Epidermal melanocyte (primary cell): ENCODE results near the gene FRMD7.
A peak's percentile ranks its signal among the peaks of the same experiment; 100 is the strongest.
"Not testable (repeated sequence)": the region's sequence is repeated elsewhere in the genome, so short reads cannot be mapped to it uniquely, and the experiment has no call there.

ENCODE experiments used
- DNase-seq: peaks from one replicate; pipeline ENCODE4 v3.0.0; 2011; ENCODE audit warnings: low spot score; ENCODE audit not compliant: insufficient read length

The FRMD7 gene

GRCh38 chrX:132093239-132093860, 34.5 kb downstream of the FRMD7 start:
- DNase-seq = no peak

DNA sequence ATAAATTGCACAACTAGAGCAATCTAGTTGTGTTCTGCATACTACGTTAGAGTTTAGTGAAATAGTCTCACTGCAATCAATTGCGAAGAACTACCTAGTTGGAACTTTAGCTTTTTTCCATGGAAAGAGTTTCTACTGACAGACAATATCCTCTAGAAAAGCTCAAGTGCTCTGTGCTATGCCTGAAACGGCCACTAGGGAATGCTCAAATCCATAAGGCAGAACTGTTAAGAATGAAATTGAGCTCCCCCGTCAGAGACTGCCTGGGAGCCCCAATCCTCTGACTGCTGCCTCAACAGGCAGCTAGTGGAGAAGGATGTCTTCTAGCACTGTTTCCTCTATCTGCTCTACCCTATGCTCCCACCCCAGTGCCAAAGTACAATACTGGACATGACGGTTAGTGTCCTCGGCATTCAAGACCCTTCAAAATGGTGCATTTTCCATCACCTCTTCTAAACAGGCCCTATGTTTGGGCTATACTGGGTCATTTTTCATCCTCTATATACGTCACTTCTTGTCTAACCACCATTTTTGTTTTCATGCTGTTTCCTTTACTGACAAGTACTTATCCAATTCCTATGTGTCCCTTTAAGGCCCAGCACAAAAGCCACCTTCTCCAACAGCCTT, 35.3 kb downstream of the FRMD7 start:
- peak; percentile 32 for DNase-seq

DNA sequence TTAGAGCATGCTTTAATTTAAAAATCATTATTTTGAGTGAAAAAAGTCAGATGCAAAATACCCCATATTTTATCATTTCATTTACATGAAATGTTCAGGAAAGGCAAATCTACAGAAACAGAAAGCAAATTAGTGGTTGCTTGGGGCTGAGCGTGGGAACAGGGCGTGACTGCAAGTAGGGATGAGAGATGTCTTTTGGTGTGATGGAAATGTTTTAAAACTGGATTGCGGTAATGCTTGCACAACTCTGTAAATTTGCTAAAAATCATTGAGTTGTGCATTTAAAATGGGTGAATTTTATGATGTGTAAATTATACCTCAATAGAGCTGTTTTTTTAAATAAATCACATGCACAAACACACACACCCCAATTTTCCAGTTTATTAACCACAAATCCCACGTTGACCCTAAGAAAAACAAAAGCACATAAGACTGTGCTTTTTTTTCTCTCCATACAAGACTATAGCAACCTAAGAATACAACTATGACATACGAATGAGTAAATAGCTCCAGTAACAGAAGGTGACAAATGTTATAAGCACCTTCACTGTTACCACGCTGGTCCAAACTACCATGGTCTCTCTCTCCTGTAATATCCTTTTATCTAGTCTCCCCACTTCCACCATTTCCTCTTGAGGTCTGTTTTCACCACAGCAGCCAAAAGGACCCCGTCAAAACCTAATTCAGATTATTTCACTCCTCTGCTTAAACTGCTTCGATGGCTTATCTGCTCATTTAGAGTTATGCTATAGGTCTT, 37.2 kb downstream of the FRMD7 start:
- no peak for DNase-seq

DNA sequence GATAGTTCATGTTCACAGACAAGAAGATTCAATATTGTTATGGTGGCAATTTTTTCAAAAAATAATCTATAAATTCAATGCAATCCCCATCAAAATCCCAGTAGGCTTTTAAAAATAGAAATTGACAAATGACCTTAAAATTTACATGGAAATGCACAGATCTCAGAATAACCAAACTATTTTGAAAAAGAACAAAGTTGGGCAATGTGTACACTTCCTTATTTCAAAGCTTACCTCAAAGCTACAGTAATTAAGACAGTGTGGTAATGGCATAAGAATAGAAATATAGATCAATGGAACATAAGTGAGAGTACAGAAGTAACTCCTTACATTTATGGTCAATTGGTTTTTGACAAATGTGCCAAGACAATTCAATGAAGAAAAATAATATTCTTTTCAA, 39.0 kb downstream of the FRMD7 start:
- no peak for DNase-seq

DNA sequence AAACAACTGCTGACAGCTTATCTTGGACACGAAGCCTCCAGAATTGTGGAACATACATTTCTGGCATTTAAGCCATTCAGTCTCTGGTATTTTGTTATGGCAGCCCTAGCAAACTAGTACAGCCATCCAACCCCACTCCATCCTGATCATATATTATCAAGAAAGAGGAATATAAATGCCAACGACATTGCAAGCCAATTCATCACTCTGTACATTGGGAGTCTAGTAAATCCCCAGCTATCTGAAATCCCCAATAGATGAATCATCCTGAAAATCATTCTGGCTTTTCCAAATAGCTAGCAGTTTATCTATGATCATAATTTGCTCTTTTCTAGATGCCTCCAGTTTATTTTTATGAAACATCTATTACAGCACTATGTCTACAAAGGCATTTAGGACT, 41.1 kb downstream of the FRMD7 start:
- DNase-seq = no peak

GRCh38 chrX:132085786-132086185, 42.0 kb downstream of the FRMD7 start:
- no peak for DNase-seq

DNA sequence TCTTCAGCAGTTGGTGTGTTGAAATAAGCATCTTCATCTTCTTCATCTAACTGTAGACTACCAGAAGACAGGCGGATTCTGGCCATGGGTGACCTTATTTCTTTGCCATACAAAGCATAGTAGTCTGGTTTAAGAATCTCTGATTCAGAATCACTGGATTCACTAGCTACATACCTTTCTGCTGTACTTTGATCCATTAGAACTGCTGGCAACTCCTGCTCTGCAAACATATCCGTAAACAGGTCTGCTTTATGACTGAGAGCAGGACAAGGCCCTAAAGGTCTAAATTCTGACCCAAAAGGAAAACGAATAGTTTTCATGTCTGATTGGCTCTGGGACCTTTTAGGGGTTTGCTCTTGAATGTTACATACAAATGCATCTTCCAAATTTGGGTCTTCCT, 49.9 kb downstream of the FRMD7 start:
- no peak for DNase-seq

DNA sequence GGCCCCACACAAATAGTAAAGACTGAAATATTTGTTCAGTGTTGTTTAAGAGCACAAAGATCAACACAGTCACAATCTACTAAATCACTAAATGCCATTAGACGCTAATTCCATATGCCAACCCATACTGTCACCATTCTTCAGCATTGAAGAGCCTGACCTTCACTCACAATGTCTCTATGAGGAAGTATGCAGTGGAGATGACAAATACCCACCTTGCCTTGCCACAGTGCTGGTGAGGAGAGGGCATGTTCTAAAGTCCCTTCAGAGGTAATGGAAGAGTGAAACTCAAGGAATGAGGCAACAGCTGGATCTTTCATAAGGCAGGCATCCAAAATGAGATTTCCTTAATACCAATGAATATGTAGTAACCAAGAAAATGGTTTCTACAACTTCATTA, 50.4 kb downstream of the FRMD7 start:
- DNase-seq = no peak

GRCh38 chrX:132071254-132071653, 56.6 kb downstream of the FRMD7 start:
- DNase-seq = no peak

GRCh38 chrX:132068405-132068804, 59.4 kb downstream of the FRMD7 start:
- DNase-seq = no peak

GRCh38 chrX:132063862-132064261, 64.0 kb downstream of the FRMD7 start:
- no peak for DNase-seq

DNA sequence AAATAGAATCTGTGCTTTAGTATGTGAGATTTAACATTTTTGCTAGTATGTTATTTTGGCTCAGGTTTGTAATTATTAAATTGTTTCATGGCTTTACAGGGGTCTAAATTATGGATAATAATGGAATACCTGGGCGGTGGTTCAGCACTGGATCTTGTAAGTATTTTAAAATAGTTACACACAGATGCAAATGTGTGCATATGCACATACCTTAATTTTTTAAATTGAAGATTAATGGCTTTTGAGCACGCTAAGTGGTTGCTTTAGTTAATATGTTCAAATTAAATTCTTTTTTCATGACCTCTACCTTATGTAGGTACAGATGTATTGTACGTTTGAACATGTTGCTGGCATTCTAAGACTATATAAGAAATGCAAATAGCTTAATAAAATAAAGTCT, 64.5 kb downstream of the FRMD7 start:
- no peak for DNase-seq

GRCh38 chrX:132059973-132060540, 67.8 kb downstream of the FRMD7 start:
- no peak for DNase-seq

DNA sequence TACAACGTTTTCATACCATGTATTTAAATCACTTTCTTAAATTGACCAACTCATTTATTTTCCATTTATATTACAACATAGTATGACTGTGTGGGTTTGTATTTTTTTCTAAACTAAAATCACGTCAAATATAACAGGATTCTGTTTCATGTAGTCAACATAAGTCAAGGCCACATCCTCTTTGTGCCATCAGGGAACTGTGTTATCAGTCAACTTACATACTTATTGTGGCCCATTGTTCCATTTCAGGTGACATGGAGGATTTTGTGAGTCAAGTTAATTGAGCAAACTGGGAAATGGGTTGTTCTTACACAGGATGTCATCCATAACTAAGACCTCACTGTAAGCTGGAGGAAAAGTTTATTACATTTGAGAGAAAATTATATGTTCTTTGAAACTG, 68.8 kb downstream of the FRMD7 start:
- no peak for DNase-seq

GRCh38 chrX:132058050-132058449, 69.8 kb downstream of the FRMD7 start:
- no peak for DNase-seq

GRCh38 chrX:132051778-132052177, 76.0 kb downstream of the FRMD7 start:
- DNase-seq = not testable (repeated sequence)

DNA sequence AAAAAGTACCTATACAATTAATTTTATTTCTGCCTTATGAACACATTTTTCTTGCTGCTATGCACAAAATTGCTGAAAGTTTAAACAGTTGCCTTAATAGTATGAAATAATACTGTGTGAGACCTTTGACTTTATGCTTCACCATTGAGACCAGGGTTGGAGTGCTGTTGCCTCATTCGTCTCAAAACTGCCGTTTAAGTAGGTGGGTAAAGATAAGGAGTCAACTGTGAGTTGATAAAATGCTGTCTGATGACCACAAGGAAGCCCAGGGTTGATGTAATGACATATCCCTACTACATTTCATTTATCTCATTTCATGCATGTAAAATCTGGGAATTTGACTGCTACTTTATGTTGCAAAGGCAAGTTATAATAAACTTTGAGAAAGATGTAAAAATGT, 81.3 kb downstream of the FRMD7 start:
- no peak for DNase-seq

DNA sequence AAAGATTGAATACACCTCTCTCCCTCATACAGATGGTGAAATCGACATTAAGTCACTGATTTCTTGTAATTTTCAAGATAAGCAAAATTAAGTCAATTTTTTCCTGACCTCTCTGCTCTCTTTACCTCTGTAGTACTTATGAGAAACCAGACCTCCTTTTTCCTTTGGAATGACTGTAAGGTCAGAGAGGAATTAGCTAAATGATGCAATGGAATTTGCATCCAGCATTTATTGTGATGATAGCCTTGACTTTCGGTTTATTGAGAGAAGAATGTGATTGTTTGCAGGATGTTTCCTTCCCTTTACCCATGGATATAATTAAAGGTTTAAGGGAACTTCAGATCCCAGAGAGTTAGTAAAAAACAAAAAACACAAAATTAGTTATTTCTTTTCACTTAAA, 82.4 kb downstream of the FRMD7 start:
- no peak for DNase-seq

GRCh38 chrX:132044953-132045352, 82.9 kb downstream of the FRMD7 start:
- DNase-seq = no peak

DNA sequence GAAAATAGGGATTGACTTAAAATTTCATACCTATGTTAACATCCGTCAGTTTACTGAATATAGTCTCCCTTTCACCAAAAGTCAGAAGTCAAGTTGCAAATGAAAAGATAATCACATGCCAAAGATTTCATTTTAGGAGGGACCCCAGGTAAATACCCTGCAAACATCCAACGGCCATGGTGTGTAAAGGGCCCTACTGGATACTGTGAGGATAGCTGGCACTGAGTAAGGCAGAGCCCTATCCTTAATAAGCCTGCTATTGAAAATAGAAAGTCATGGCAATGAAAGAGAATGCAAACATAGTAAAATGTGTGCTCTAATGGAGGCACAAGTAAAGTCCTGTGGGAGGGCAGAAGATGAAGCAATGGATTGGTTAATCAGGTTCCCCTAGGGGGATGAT, 83.8 kb downstream of the FRMD7 start:
- no peak for DNase-seq

DNA sequence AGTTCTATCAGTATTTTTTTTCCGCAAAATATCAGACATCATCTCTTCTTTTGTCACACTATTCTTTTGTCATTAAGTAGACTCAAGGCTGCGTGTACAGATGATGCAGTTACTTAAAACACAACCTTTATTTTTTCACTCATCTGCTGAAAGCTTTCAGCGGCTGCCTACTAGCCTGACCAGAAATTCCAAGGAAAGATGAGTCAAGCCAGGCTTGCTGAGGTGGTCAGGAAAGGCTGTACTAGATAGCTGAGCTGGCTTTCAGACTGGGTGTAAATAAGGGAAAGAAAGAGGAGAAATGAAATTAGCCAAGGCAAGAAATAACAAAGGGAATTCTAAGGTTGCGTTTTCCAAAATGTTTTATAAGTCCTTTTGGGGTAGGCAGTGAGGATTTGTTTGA, 86.8 kb downstream of the FRMD7 start:
- DNase-seq = no peak

DNA sequence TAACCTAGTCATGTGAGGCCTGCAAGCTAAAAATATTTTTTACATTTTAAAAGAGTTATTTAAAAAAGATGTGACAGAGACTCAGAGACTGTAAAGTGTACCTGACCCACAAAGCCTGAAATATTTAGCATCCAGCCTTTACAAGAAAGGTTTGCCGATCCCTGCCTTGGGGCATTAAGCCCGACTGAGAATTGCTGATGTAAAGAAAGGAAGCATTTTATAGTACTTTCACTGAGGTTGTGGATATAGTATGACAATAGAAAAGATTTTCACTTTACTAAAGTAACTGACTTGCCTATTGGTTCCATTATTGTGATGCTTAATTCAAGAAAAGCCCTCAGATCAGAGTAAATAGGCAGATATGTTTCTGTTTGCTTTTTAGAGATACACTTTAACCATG, 87.8 kb downstream of the FRMD7 start:
- no peak for DNase-seq
